ENCODE data around the gene RAG2.

GRCh38 chr11:36628765-36629244, 30.8 kb upstream of the RAG2 start:
- TF ChIP-seq CTCF (IDR thresholded peaks at IDR 0.05) (no peak), ZFX (IDR thresholded peaks at IDR 0.05; ENCODE audit: borderline replicate concordance) (no peak)
